Epithelial cell of proximal tubule (primary cell): ENCODE data around the gene TSPAN4. TPM values are rescaled to one million over a fixed set of nuclear protein-coding genes. Genes with fewer than 3 reads are reported as not detected.

Experiments
- DNase-seq: peaks from one replicate; pipeline ENCODE4 v3.0.0-alpha.2; 2011; ENCODE audit warnings: low read depth
- H3K4me3 ChIP-seq: 2 replicates; pipeline ENCODE4 v1.5.1; 2011; ENCODE audit warnings: low read depth, mild to moderate bottlenecking, low read length
- total RNA-seq: library from RNA; depleted of rRNA; stranded (reverse); fragments of >200 nt; gene quantifications from 2 replicates; pipeline ENCODE4 v1.2.3, GENCODE V29; 2015
- TF ChIP-seq, protein P1 (sequence below): conservative IDR thresholded peaks from 2 replicates; pipeline ENCODE4 v1.5.1; 2012; ENCODE audit warnings: low read depth, mild to moderate bottlenecking, low read length

Gene TSPAN4
- total RNA-seq, 1 donor from 2014 or later: 118 TPM

DNA sequence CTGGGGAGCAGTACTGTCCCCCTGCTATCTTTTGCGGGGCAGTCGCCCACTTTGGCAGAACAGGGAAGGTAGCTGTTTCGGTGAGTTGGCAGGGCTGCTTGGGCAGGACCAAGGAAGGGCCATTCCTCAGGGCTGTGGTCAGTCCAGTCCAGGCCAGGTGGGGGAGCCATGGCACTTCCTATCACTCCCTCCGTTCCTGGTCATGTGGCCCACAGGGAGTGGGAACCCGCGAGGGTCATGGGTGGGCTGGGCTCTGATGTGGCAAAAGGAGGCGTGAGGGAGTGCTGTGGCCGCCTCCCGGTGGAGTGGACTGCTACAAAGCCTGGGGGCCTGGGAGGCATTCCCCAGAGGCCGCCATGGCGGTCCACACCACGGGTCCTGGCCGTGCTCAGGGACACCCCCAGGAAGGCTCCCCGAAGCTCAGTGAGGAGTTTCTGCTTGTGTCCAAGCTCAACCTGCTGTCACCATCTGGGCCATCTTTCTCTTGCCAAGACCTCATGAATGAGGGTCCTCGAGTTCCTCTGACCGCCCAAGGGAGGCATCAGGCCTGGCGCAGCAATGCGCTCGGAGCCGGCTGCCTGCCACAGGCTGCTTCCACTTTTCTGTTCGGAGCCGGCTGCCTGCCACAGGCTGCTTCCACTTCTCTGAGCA lies 56.0 kb downstream of the TSPAN4 start:
- DNase-seq: no peak
- H3K4me3 ChIP-seq: no peak overlapping the region
- TF ChIP-seq, protein P1, sequence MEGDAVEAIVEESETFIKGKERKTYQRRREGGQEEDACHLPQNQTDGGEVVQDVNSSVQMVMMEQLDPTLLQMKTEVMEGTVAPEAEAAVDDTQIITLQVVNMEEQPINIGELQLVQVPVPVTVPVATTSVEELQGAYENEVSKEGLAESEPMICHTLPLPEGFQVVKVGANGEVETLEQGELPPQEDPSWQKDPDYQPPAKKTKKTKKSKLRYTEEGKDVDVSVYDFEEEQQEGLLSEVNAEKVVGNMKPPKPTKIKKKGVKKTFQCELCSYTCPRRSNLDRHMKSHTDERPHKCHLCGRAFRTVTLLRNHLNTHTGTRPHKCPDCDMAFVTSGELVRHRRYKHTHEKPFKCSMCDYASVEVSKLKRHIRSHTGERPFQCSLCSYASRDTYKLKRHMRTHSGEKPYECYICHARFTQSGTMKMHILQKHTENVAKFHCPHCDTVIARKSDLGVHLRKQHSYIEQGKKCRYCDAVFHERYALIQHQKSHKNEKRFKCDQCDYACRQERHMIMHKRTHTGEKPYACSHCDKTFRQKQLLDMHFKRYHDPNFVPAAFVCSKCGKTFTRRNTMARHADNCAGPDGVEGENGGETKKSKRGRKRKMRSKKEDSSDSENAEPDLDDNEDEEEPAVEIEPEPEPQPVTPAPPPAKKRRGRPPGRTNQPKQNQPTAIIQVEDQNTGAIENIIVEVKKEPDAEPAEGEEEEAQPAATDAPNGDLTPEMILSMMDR: peak; percentile 45

DNA sequence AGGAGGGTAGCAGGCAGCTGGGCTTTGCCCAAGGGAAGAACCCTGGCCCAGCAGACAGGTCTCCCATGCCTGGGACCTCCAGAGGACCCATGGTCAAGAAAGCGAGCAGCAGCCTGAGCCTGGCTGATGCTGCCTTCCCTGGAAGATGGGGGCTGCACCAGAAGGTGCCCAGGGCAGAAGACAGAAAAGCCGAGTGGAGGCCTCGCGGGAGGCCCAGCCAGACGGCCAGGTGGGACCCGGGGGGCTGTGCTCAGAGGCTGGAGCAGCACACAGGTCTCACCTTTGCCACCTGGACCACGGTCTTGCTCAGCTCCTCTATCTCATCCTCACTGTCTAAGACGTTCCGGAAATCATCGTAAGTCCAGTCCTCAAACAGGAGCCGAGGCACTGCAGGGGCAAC lies 57.1 kb downstream of the TSPAN4 start:
- TF ChIP-seq, protein P1: no peak
- no peak for DNase-seq
- H3K4me3 ChIP-seq: no peak overlapping the region

DNA sequence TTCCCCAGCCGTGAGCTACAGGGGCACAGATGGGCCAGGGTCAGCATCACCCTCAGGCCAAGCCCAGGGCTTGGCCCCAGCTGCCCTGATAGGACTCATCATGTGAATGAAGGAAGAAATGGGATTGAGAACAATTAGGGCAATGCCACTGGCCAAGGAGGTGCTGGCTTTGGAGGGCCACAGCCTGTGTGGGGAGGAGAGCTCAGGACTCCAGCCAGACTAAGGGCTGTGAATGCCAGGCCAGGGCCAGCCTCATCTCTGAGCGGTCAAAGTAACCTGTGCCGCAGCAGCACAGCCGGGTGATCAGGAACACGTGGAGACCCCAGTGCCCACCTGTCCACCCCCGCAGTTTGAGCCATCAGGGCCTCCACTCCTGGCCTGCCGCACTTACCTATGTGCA lies 57.9 kb downstream of the TSPAN4 start:
- no peak for DNase-seq
- H3K4me3 ChIP-seq: no peak overlapping the region
- TF ChIP-seq, protein P1: no peak

DNA sequence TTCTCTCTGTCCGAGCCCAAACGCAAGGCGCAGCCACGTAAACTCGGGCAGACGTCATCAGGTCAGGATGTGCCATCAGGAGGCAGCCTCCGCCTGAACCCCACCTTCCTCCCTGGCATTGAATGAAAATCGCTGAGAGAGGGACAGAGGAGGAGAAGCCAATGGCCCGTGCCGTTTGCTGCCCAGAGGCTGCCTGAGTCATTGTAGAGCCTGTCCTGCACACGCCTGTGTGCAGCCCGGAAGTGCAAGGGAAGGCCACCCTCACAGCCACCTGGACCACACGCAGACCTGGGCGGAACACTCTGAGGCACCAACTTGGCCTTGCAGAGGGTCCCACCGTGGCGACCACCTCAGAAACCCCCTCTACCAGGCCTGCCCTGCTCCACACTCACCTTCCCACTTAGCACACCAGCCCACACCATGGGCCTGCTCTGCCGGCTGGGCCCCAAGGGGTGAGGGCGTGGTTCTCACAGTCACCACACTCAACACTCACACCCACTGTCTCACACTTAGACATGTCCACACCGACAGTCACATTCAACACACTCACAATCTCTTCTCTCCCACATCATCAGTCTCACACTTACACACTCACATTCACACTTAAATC lies 58.9 kb downstream of the TSPAN4 start:
- H3K4me3 ChIP-seq: no peak overlapping the region
- TF ChIP-seq, protein P1: no peak
- DNase-seq: no peak

DNA sequence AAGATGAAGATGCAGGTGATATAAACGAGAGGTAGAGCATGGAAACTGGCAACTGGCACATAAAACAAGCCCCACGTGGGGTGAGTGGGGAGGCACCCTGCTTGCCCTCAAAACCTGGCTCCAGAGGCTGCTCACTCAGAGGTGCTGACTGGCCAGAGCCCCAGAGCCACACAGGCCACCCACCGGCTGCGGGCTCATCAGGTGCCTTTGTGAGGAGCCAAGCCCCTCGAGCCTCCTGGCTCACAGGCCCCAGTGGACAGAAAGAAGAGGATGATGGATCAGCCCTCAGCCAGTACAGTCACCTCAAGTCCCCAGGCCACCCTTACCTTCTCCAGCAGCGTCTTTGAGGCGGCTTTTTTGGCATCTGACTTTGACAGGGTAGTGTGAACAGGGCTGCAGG lies 61.7 kb downstream of the TSPAN4 start:
- TF ChIP-seq, protein P1: no peak
- H3K4me3 ChIP-seq: no peak overlapping the region
- no peak for DNase-seq

DNA sequence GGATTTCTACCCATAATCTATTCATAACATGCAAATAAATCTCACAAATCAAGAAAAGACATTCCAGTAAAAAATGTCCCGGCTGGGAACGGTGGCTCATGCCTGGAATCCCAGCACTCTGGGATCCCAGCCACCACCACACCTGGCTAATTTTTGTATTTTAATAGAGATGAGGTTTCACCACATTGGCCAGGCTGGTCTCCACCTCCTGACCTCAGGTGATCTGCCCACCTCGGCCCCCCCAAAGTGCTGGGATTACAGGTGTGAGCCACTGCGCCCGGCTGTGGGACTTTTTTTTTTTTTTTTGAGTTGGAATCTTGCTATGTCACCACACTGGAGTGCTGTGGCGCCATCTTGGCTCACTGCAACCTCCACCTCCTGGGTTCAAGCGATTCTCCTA lies 63.3 kb downstream of the TSPAN4 start:
- H3K4me3 ChIP-seq: no peak overlapping the region
- DNase-seq: no peak
- TF ChIP-seq, protein P1: no peak

DNA sequence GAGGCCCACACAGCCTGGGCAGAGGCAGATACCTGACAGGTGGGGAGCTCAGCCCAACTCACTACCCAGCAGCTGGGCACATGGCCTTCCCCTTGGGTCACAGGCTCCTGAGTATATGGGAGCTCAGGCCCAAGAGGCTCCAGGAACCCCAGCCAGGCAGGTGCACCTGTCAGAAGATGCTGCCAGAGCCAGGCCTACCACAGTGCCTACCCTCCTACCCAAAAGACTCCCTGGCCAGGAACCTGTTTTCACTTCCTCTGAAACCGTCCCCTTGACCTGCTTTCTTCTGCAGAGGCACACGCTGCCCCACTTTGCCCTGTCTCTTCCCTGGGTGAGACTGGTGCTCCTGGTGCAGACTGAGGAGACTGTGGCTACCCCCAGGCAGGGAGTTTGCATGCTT lies 65.0 kb downstream of the TSPAN4 start:
- no peak for DNase-seq
- TF ChIP-seq, protein P1: no peak
- H3K4me3 ChIP-seq: no peak overlapping the region
